ENCODE data around the gene CABCOCO1.

GRCh38 chr10:61613665-61614064, 49.1 kb upstream of the CABCOCO1 start:
- TF ChIP-seq, protein P1, sequence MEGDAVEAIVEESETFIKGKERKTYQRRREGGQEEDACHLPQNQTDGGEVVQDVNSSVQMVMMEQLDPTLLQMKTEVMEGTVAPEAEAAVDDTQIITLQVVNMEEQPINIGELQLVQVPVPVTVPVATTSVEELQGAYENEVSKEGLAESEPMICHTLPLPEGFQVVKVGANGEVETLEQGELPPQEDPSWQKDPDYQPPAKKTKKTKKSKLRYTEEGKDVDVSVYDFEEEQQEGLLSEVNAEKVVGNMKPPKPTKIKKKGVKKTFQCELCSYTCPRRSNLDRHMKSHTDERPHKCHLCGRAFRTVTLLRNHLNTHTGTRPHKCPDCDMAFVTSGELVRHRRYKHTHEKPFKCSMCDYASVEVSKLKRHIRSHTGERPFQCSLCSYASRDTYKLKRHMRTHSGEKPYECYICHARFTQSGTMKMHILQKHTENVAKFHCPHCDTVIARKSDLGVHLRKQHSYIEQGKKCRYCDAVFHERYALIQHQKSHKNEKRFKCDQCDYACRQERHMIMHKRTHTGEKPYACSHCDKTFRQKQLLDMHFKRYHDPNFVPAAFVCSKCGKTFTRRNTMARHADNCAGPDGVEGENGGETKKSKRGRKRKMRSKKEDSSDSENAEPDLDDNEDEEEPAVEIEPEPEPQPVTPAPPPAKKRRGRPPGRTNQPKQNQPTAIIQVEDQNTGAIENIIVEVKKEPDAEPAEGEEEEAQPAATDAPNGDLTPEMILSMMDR (conservative IDR thresholded peaks at IDR 0.05 in 1 of 2, IDR thresholded peaks at IDR 0.05 in 1 of 2; ENCODE audit: extremely low read depth in 1 of 2, insufficient read depth in 1 of 2, low read depth in 1 of 2, low read length in 2 of 2): no peak
- no peak for TF ChIP-seq EZH2 (IDR thresholded peaks at IDR 0.05; ENCODE audit: borderline replicate concordance, low read length)

All from mammary epithelial cell (primary cell).